Stimulated activated CD4-positive, alpha-beta T cell treated with anti-CD3 and anti-CD28 coated beads, Interleukin-1b, Interleukin-23, amount 100 ng/mL, for 48 hours (primary cell): ENCODE measurements around the gene ANKRD36B.
"Not testable (repeated sequence)": the region's sequence is repeated elsewhere in the genome, so short reads cannot be mapped to it uniquely, and the experiment has no call there.

Experiments
- DNase-seq: peaks from one replicate; pipeline ENCODE4 v3.0.0-alpha.2; 2020

The ANKRD36B gene

DNA sequence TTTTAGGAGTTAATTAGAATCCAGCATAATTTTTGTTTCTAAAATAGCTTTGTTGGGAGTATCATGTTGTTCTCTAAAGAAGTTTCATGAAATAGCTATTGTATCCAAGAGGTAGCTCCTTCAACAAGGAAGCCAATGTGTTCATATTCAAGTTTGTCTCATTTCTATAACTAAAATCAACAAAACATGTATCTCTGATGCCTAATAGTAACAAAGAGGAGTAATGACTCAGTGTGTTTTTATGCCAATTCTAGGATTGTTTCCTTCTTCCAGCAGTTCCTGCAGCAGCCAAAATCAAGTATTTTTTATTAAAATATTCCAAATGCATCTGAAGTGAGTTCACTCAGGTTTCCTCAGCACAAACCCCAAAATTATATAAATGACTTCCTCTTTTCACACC is 41.1 kb downstream of the ANKRD36B start:
- not testable (repeated sequence) for DNase-seq

DNA sequence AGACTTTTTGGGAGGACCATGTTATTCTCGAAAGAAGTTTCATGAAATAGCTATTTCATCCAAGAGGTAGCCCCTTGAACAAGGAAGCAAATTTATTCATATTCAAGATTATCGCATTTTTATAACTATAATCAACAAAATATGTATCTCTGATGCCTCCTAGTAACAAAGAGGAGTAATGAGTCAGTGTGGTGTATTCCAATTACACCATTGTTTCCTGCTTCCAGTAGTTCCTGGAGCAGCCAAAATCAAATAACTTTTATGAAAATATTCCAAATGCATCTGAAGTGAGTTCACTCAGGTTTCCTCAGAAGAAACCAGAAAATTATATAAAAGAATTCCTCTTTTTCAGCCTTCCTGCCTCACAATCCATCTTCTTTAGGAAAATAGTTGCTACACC is 43.0 kb downstream of the ANKRD36B start:
- no peak for DNase-seq

DNA sequence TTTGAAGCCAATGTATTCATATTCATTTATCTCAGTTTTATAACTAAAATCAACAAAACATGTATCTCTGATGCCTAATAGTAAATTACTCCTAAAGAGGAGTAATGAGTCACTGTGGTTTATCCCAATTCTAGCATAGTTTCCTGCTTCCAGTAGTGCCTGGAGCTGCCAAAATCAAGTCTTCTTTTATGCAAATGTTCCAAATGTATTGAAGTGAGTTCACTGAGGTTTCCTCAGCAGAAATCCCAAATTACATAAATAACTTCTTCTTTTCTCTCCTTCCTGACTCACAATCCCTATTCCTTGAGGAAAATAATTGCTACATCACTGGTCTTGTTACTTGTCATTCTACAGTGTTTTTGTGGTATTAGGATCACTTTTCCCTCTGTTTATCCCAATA is 44.8 kb downstream of the ANKRD36B start:
- DNase-seq, result not testable (repeated sequence)

DNA sequence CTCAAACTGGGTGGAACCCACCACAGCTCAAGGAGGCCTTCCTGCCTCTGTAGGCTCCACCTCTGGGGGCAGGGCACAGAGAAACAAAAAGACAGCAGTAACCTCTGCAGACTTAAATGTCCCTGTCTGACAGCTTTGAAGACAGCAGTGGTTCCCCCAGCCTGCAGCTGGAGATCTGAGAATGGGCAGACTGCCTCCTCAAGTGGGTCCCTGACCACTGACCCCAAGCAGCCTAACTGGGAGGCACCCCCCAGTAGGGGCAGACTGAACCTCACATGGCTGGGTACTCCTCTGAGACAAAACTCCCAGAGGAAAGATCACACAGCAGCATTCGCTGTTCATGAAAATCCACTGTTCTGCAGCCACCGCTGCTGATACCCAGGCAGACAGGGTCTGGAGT is 63.8 kb downstream of the ANKRD36B start:
- DNase-seq, result not testable (repeated sequence)

DNA sequence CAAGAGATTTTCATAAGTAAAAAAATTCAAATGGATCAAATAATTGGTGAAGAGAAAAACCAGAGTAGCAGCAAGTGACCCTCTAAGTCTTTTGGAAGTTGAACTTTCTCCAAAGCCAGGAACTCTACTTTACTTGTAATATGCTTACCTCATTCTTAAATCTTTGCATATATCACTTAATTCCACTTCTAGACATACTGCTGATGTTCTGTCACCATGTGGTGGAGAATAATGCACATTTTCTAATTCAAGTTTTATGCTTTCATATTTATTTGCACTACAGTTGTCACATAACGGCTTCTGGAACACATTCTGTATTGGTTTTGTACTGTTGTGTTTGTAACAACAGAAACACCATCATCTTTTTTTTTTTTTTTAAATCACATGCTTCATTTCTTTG is 65.9 kb downstream of the ANKRD36B start:
- DNase-seq, result not testable (repeated sequence)

DNA sequence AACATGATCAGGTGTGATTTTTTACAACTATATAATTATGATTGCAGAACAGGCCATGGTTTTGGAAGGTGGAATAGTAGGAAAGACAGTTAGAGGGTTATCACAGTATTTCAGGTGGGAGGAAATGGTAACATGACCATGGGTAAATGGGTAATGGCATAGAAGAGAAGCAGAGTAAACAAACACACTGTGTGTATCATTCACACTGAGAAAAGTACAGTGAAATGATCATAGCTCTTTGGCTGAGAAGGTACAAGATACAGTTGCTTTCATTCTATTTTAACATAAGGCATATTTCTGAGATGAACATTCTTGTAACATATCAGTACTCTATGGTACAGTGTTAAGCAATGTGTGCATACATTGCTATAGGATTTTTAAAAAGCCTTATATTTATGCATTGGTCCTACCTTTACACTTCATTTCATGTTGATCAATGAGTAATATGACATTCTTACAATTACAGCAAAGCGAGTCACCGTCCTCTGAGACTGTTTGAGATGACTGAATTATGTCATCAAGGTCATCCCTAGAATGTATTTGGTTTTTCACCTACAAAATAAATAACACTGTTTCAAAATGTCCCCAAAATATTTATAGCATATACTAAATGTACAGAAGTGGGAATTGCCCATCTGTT is 66.6 kb downstream of the ANKRD36B start:
- not testable (repeated sequence) for DNase-seq

DNA sequence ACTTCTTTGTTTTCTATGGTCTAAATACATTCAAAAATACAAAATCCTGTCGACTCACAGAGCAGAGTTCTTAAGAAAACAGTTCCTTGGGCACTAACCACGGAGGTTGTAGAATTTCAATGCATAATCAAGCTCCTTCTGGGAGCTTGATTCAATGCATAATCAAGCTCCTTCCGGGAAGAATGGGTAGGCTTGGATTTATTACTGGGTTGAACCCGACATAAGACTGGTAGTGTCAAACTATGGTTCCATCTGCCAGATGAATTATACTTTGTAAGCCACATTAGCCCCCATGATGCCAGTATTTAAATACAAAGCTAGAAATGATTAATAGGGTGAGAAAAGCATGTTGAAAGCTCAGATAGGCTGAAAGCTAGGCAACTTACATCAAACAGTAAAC is 94.0 kb downstream of the ANKRD36B start:
- DNase-seq, result not testable (repeated sequence)

DNA sequence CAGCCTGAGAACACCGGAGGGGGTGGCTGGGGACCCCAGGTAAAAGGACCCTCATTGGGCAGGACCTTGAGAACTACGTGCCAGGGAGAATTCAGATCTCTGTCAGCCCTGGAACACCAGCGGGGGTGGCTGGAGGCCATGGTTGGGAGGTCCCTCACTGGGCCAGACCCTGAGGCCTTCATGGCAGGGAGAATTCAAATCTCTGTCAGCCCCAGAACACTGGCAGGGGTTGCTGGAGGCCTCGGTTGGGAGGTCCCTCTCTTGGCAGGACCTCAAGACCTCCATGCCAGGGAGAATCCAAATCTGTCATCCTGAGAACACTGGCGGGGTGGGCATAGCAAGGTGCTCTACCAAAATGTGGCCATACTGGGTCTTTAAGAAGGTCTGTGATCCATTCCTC is 99.5 kb downstream of the ANKRD36B start:
- DNase-seq, result not testable (repeated sequence)
